ENCODE measurements around the gene KDM4C.

Gene KDM4C

DNA sequence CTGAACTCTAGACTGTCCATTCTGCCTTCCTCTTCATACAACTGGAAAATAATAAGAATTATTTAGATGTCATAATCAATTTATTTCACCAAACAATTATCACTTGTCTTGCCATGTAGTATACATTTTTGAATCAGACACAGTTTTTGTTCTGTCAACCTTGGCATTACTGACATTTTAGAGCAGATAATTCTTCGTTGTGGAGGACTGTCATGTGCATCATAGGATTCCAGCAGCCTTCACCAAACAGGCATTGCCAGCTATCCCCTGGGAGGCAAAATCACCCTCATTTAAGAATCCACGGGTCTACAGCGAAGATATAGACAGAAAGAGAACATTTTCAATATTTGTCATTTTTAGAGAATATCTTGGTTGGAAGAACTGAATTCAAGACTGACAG lies 293.9 kb downstream of the KDM4C start:
- no peak for TF ChIP-seq TCF12 (IDR thresholded peaks at IDR 0.05; ENCODE audit: low read depth)
- no peak for TF ChIP-seq TAF1 (IDR thresholded peaks at IDR 0.05; ENCODE audit: low read depth)
- TF ChIP-seq FOXM1 (IDR thresholded peaks at IDR 0.05; ENCODE audit: borderline replicate concordance, low read depth) = no peak
- TF ChIP-seq CEBPB (IDR thresholded peaks at IDR 0.05) = no peak
- no peak for TF ChIP-seq RAD21 (IDR thresholded peaks at IDR 0.05; ENCODE audit: low read depth)
- no peak for TF ChIP-seq YY1 (IDR thresholded peaks at IDR 0.05; ENCODE audit: low read depth)
- TF ChIP-seq EP300 (IDR thresholded peaks at IDR 0.05; ENCODE audit: borderline replicate concordance) = no peak
- TF ChIP-seq, protein P1, sequence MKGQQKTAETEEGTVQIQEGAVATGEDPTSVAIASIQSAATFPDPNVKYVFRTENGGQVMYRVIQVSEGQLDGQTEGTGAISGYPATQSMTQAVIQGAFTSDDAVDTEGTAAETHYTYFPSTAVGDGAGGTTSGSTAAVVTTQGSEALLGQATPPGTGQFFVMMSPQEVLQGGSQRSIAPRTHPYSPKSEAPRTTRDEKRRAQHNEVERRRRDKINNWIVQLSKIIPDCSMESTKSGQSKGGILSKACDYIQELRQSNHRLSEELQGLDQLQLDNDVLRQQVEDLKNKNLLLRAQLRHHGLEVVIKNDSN (IDR thresholded peaks at IDR 0.05) = no peak
- TF ChIP-seq, protein P2, sequence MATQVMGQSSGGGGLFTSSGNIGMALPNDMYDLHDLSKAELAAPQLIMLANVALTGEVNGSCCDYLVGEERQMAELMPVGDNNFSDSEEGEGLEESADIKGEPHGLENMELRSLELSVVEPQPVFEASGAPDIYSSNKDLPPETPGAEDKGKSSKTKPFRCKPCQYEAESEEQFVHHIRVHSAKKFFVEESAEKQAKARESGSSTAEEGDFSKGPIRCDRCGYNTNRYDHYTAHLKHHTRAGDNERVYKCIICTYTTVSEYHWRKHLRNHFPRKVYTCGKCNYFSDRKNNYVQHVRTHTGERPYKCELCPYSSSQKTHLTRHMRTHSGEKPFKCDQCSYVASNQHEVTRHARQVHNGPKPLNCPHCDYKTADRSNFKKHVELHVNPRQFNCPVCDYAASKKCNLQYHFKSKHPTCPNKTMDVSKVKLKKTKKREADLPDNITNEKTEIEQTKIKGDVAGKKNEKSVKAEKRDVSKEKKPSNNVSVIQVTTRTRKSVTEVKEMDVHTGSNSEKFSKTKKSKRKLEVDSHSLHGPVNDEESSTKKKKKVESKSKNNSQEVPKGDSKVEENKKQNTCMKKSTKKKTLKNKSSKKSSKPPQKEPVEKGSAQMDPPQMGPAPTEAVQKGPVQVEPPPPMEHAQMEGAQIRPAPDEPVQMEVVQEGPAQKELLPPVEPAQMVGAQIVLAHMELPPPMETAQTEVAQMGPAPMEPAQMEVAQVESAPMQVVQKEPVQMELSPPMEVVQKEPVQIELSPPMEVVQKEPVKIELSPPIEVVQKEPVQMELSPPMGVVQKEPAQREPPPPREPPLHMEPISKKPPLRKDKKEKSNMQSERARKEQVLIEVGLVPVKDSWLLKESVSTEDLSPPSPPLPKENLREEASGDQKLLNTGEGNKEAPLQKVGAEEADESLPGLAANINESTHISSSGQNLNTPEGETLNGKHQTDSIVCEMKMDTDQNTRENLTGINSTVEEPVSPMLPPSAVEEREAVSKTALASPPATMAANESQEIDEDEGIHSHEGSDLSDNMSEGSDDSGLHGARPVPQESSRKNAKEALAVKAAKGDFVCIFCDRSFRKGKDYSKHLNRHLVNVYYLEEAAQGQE (IDR thresholded peaks at IDR 0.05; ENCODE audit: low read depth) = no peak
- TF ChIP-seq ZBTB7A (IDR thresholded peaks at IDR 0.05; ENCODE audit: low read depth) = no peak
- no peak for TF ChIP-seq NFIC (IDR thresholded peaks at IDR 0.05)
- TF ChIP-seq EGR1 (IDR thresholded peaks at IDR 0.05) = no peak
- TF ChIP-seq TEAD4 (IDR thresholded peaks at IDR 0.05) = no peak

- TF ChIP-seq, protein P2 (IDR thresholded peaks at IDR 0.05; ENCODE audit: low read depth) = no peak
- TF ChIP-seq, protein P1 (IDR thresholded peaks at IDR 0.05) = no peak
- TF ChIP-seq ZBTB7A (IDR thresholded peaks at IDR 0.05; ENCODE audit: low read depth) (no peak), EGR1 (IDR thresholded peaks at IDR 0.05) (no peak), MAX (IDR thresholded peaks at IDR 0.05) (no peak), TAF1 (IDR thresholded peaks at IDR 0.05; ENCODE audit: low read depth) (no peak), YY1 (IDR thresholded peaks at IDR 0.05; ENCODE audit: low read depth) (no peak), CEBPB (IDR thresholded peaks at IDR 0.05) (no peak), EP300 (IDR thresholded peaks at IDR 0.05; ENCODE audit: borderline replicate concordance) (no peak), FOXM1 (IDR thresholded peaks at IDR 0.05; ENCODE audit: borderline replicate concordance, low read depth) (no peak)
Measured at GRCh38 chr9:7053903-7054302, 296.1 kb downstream of the KDM4C start.

- TF ChIP-seq, protein P2 (IDR thresholded peaks at IDR 0.05; ENCODE audit: low read depth) = no peak
- TF ChIP-seq NFIC (IDR thresholded peaks at IDR 0.05) (no peak), ZBTB7A (IDR thresholded peaks at IDR 0.05; ENCODE audit: low read depth) (no peak), EGR1 (IDR thresholded peaks at IDR 0.05) (no peak), RAD21 (IDR thresholded peaks at IDR 0.05; ENCODE audit: low read depth) (no peak), TEAD4 (IDR thresholded peaks at IDR 0.05) (no peak), EP300 (IDR thresholded peaks at IDR 0.05; ENCODE audit: borderline replicate concordance) (no peak), TCF12 (IDR thresholded peaks at IDR 0.05; ENCODE audit: low read depth) (no peak), FOXM1 (IDR thresholded peaks at IDR 0.05; ENCODE audit: borderline replicate concordance, low read depth) (no peak), TAF1 (IDR thresholded peaks at IDR 0.05; ENCODE audit: low read depth) (no peak)
Measured at GRCh38 chr9:7055171-7055903, 297.6 kb downstream of the KDM4C start.

GRCh38 chr9:7056254-7056653 lies 298.5 kb downstream of the KDM4C start:
- TF ChIP-seq, protein P1 (IDR thresholded peaks at IDR 0.05) = no peak
- TF ChIP-seq TAF1 (IDR thresholded peaks at IDR 0.05; ENCODE audit: low read depth) (no peak), TEAD4 (IDR thresholded peaks at IDR 0.05) (no peak), ZBTB7A (IDR thresholded peaks at IDR 0.05; ENCODE audit: low read depth) (no peak), MAX (IDR thresholded peaks at IDR 0.05) (no peak), TCF12 (IDR thresholded peaks at IDR 0.05; ENCODE audit: low read depth) (no peak), FOXM1 (IDR thresholded peaks at IDR 0.05; ENCODE audit: borderline replicate concordance, low read depth) (no peak), CEBPB (IDR thresholded peaks at IDR 0.05) (no peak), NFIC (IDR thresholded peaks at IDR 0.05) (no peak), RAD21 (IDR thresholded peaks at IDR 0.05; ENCODE audit: low read depth) (no peak), YY1 (IDR thresholded peaks at IDR 0.05; ENCODE audit: low read depth) (no peak), CREB1 (IDR thresholded peaks at IDR 0.05; ENCODE audit: low read depth) (no peak), EP300 (IDR thresholded peaks at IDR 0.05; ENCODE audit: borderline replicate concordance) (no peak), EGR1 (IDR thresholded peaks at IDR 0.05) (no peak)
- TF ChIP-seq, protein P2 (IDR thresholded peaks at IDR 0.05; ENCODE audit: low read depth) = no peak
